NCI-H2171 (cell line): ENCODE results near the gene GPR34.

Experiments used
- DNase-seq: peaks from one replicate; lab custom pipeline; 2025; lab: John Stamatoyannopoulos, UW

Gene GPR34

DNA sequence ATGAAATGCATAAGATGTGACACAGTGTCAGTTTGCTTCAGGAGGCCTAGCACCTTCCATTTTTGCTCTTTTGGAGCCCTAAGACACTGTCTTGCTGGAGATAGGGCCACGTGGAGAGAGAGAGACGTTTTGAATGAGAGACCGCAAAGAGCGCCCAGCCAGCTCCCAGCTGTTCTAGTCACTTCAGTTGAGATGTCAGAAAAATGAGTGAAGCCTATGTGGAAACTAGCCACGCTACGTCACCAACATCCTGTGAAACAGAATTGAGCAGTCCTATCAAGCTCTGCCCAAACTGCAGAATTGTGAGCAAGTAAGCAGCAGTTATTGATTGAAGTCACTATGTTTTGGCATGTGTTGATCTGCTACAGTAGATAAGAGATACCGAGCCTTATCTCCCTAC is 48.3 kb downstream of the GPR34 start:
- no peak for DNase-seq

GRCh38 chrX:41739871-41740270 is 51.1 kb downstream of the GPR34 start:
- DNase-seq = no peak
